Psoas muscle (tissue), 8 donors: ENCODE measurements around the gene REEP1. TPM values are rescaled to one million over a fixed set of nuclear protein-coding genes. Genes with fewer than 3 reads are reported as not detected.
A peak's percentile ranks its signal among the peaks of the same experiment; 100 is the strongest.

Source experiments
- ATAC-seq, 4 donors: fragments of 200-7000 bp; cut with Tn5 transposase; one replicate each; pipeline ENCODE4 v1.9.1; 2020; ENCODE audit warnings: moderate library complexity in 3 of 4, mild to moderate bottlenecking in 2 of 4
- DNase-seq, 2 donors: peaks; one replicate each; pipeline ENCODE4 v3.0.0-alpha.2; 2020
- H3K27ac ChIP-seq: fragments of 200-600 bp; one replicate; pipeline ENCODE4 v1.8.0; 2022
- H3K27me3 ChIP-seq, 3 donors: fragments of 200-600 bp in 1 of 3; one replicate each; pipeline versions ENCODE4 v1.6.1 to v1.8.0; 2013 to 2022; ENCODE audit warnings: low read length in 2 of 3, mild to moderate bottlenecking in 2 of 3, moderate library complexity in 1 of 3; ENCODE audit not compliant: insufficient read depth in 3 of 3
- H3K36me3 ChIP-seq, 2 donors: fragments of 200-600 bp in 1 of 2; one replicate each; pipeline versions ENCODE4 v1.6.1 to v1.8.0; 2013 to 2022; ENCODE audit warnings: low read depth in 1 of 2, mild to moderate bottlenecking in 1 of 2, moderate library complexity in 1 of 2; ENCODE audit not compliant: insufficient read depth in 1 of 2
- H3K4me1 ChIP-seq: fragments of 200-600 bp; one replicate; pipeline ENCODE4 v1.8.0; 2022
- H3K4me3 ChIP-seq: fragments of 200-600 bp; one replicate; pipeline ENCODE4 v1.8.0; 2022; ENCODE audit warnings: mild to moderate bottlenecking
- H3K9me3 ChIP-seq: fragments of 200-600 bp; one replicate; pipeline ENCODE4 v1.8.0; 2022
- CTCF ChIP-seq: fragments of 200-600 bp; IDR thresholded peaks from one replicate; pipeline ENCODE4 v1.8.0; 2022; ENCODE audit warnings: antibody characterized with exemption
- WGBS, 3 donors: extraction: QIAGEN DNeasy Blood & Tissue Kit; methylation state at CpG; one replicate each; pipeline versions ENCODE4 v1.1.6 to v1.1.7; 2013; 5-methylcytosine and 5-hydroxymethylcytosine counted together
- intact Hi-C, 2 donors: fragments of 100-400 bp; cut with DNase I; formaldehyde crosslinking; loops; one replicate each; pipeline versions ENCODE4 v1.11.0 to v1.14.2; 2022
- polyA plus RNA-seq, 3 donors: library from polyadenylated mRNA; stranded (reverse); fragments of 200-250 nt; gene quantifications; one replicate each; pipeline ENCODE4 v1.2.3, GENCODE V29; 2013
- total RNA-seq, 4 donors: library from RNA; stranded (reverse); fragmentation: NEBNext Ultra II Directional in 2 of 4; extraction: Animal tissue kit (Norgen Biotek cat#: 25700) in 2 of 4; gene quantifications; one replicate each; pipeline versions ENCODE4 v1.2.1 to v1.2.4, GENCODE V29; 2021 to 2023
- donor health status: healthy with polysubstance abuse.
- donor health status: DM: no; HTN: no; CAD: no; lungs with moderate emphysema.
- donor health status: Bipolar disorder and iron deficiency.
- donor health status: healthy.
- donor health status: DM: yes; HTN: yes; CAD: no.
- donor health status: DM: no; HTN: no; CAD: no.
- donor health status: DM: no; HTN: no; CAD: no.
- donor health status: DM: yes; HTN: yes; CAD: no.

REEP1 gene
- total and polyA plus RNA-seq, 7 donors: 1.2 to 16.1 (median 7.9) TPM

- WGBS, 3 donors: 89 to 98% (median 97%) methylated on average over 2 of the region's 2 CpGs
- Histone ChIP-seq H3K36me3 (peaks cover 13 to 99% of the 10 kb centered on the region in 2 donors), H3K27ac (no peak overlapping the region), H3K9me3 (no peaks in the 10 kb centered on the region), H3K27me3 (no peaks in the 10 kb centered on the region), H3K4me3 (no peak overlapping the region), H3K4me1 (no peaks in the 10 kb centered on the region)
- ATAC-seq (no peak), DNase-seq (no peak)
- intact Hi-C loops: no loop called here
- TF ChIP-seq CTCF: no peak
These were observed 126.2 kb downstream of the REEP1 start for GRCh38 chr2:86211033-86211795.

- H3K36me3 ChIP-seq: peaks cover 2 to 40% of the 10 kb centered on the region in 2 donors
- no peak overlapping the region for H3K4me3 ChIP-seq
- TF ChIP-seq CTCF: no peak
- no peak for DNase-seq
- intact Hi-C loops: no loop called here
- WGBS, 3 donors: 74 to 92% (median 86%) methylated on average over 7 of the region's 7 CpGs
- no peaks in the 10 kb centered on the region for H3K27me3 ChIP-seq
- no peak for ATAC-seq
- peaks cover 25% of the 10 kb centered on the region for H3K4me1 ChIP-seq
- H3K9me3 ChIP-seq: no peaks in the 10 kb centered on the region
- H3K27ac ChIP-seq: no peak overlapping the region
These were observed 133.0 kb downstream of the REEP1 start for GRCh38 chr2:86204458-86204857.

- intact Hi-C loops: no loop called here
- H3K27me3 ChIP-seq: no peaks in the 10 kb centered on the region
- TF ChIP-seq CTCF: no peak
- H3K27ac ChIP-seq: peak overlapping the region; percentile 74
- ATAC-seq: no peak
- DNase-seq: no peak
- no peaks in the 10 kb centered on the region for H3K9me3 ChIP-seq
- peaks cover 2 to 32% of the 10 kb centered on the region in 2 donors for H3K36me3 ChIP-seq
- H3K4me3 ChIP-seq: no peak overlapping the region
- peaks cover 25% of the 10 kb centered on the region for H3K4me1 ChIP-seq
- WGBS, 3 donors: 90 to 100% (median 96%) methylated on average over 1 of the region's 1 CpG
These were observed 133.8 kb downstream of the REEP1 start for GRCh38 chr2:86203614-86204013.

DNA sequence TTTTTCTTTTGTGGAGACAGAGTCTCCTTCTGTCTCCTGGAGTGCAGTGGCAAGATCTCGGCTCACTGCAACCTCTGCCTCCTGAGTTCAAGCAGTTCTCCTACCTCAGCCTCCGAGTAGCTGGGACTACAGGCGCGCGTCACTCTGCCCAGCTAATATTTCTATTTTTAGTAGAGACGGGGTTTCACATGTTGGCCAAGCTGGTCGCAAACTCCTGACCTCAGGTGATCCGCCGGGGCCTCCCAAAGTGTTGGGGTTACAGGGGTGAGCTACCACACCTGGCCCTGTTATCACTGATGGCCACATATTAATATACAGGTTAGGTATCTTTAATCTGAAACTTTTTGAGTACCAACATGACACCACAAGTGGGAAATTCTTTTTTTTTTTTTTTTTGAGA, 134.7 kb downstream of the REEP1 start:
- peak overlapping the region; percentile 74 for H3K27ac ChIP-seq
- DNase-seq (peak in 1 of 2 donors; percentile 64), ATAC-seq (peak; percentile 55 to 69 (median 58))

More for the DNA sequence above, 134.7 kb downstream of the REEP1 start:
- WGBS, 3 donors: 28 to 35% (median 30%) methylated on average over 9 of the region's 9 CpGs
- Histone ChIP-seq H3K27me3 (no peaks in the 10 kb centered on the region), H3K9me3 (no peaks in the 10 kb centered on the region), H3K4me1 (peaks cover 25% of the 10 kb centered on the region), H3K4me3 (peak overlapping the region; percentile 1), H3K36me3 (peaks cover 0 to 23% of the 10 kb centered on the region in 2 donors)
- TF ChIP-seq CTCF: no peak
- intact Hi-C loops: no loop called here
